Stimulated activated CD4-positive, alpha-beta T cell treated with anti-CD3 and anti-CD28 coated beads, Interleukin-4, amount 100 ng/mL, for 24 hours (primary cell): ENCODE measurements around the gene SLC30A3.

ENCODE experiments used
- DNase-seq: peaks from one replicate; pipeline ENCODE4 v3.0.0-alpha.2; 2020

Gene SLC30A3

GRCh38 chr2:27223416-27223815 lies 39.4 kb downstream of the SLC30A3 start:
- no peak for DNase-seq

- DNase-seq: no peak
Observed at GRCh38 chr2:27222407-27222806, 40.4 kb downstream of the SLC30A3 start.

- DNase-seq: no peak
Observed at GRCh38 chr2:27221166-27221565, 41.7 kb downstream of the SLC30A3 start.

- no peak for DNase-seq
Observed at GRCh38 chr2:27220091-27220490, 42.8 kb downstream of the SLC30A3 start.

GRCh38 chr2:27219091-27219490 lies 43.8 kb downstream of the SLC30A3 start:
- no peak for DNase-seq

GRCh38 chr2:27218614-27219013 lies 44.2 kb downstream of the SLC30A3 start:
- DNase-seq: no peak

- peak; percentile 90 for DNase-seq
Observed at GRCh38 chr2:27217173-27218121, 45.4 kb downstream of the SLC30A3 start, which contains the start of gene CAD. CAD (plus strand) TSS chr2:27217369; CDS start chr2:27217552, 183 bp downstream.

GRCh38 chr2:27216416-27217137 lies 46.3 kb downstream of the SLC30A3 start:
- no peak for DNase-seq

GRCh38 chr2:27214941-27215340 lies 47.9 kb downstream of the SLC30A3 start:
- DNase-seq: no peak

- peak; percentile 54 for DNase-seq
Observed at GRCh38 chr2:27212626-27213471, 50.0 kb downstream of the SLC30A3 start.

GRCh38 chr2:27211943-27212625 lies 50.8 kb downstream of the SLC30A3 start, which contains the start of the genes ATRAID and SLC5A6:
ATRAID (plus strand) TSS chr2:27212041; CDS start chr2:27212369, 328 bp downstream.
SLC5A6 (minus strand) TSS chr2:27212268; CDS start chr2:27207650, 4,618 bp downstream.
- peak; percentile 88 for DNase-seq

- peak; percentile 9 for DNase-seq
Observed at GRCh38 chr2:27211241-27211942, 51.5 kb downstream of the SLC30A3 start.

- no peak for DNase-seq
Observed at GRCh38 chr2:27209621-27210401, 53.0 kb downstream of the SLC30A3 start.

GRCh38 chr2:27208486-27209050 lies 54.3 kb downstream of the SLC30A3 start:
- DNase-seq: no peak

- no peak for DNase-seq
Observed at GRCh38 chr2:27206346-27206745, 56.5 kb downstream of the SLC30A3 start.

GRCh38 chr2:27205206-27205605 lies 57.6 kb downstream of the SLC30A3 start:
- DNase-seq: no peak

GRCh38 chr2:27204566-27204965 lies 58.3 kb downstream of the SLC30A3 start:
- no peak for DNase-seq

GRCh38 chr2:27203741-27204140 lies 59.1 kb downstream of the SLC30A3 start:
- no peak for DNase-seq
